ENCODE data around the gene ANGPTL8. TPM values are rescaled to one million over a fixed set of nuclear protein-coding genes. Genes with fewer than 3 reads are reported as not detected.

ANGPTL8 gene
- total and polyA plus RNA-seq, 2 experiments from 2014 or later: 0.71 TPM; not detected in 1

GRCh38 chr19:11200931-11201330 is 38.5 kb upstream of the ANGPTL8 start:
- no peak for DNase-seq (ENCODE audit: low read depth in 1 of 2, low spot score in 1 of 2)
- peaks cover 13% of the 10 kb centered on the region for H3K4me1 ChIP-seq (ENCODE audit: low read depth)
- TF ChIP-seq CTCF (IDR thresholded peaks at IDR 0.05; ENCODE audit: low read depth, low read length): no peak
- H3K27ac ChIP-seq: no peak overlapping the region
- H3K36me3 ChIP-seq: no peaks in the 10 kb centered on the region
- no peaks in the 10 kb centered on the region for H3K9me3 ChIP-seq (ENCODE audit: low read depth)
- no peak overlapping the region for H3K4me3 ChIP-seq
- no peaks in the 10 kb centered on the region for H3K27me3 ChIP-seq

GRCh38 chr19:11201791-11202190 is 37.6 kb upstream of the ANGPTL8 start:
- Histone ChIP-seq H3K4me3 (no peak overlapping the region), H3K27ac (no peak overlapping the region), H3K9me3 (ENCODE audit: low read depth) (no peaks in the 10 kb centered on the region)

GRCh38 chr19:11202488-11203193 is 36.8 kb upstream of the ANGPTL8 start:
- no peaks in the 10 kb centered on the region for H3K9me3 ChIP-seq (ENCODE audit: low read depth)
- no peaks in the 10 kb centered on the region for H3K27me3 ChIP-seq
- no peaks in the 10 kb centered on the region for H3K36me3 ChIP-seq
- H3K4me3 ChIP-seq: no peak overlapping the region
- H3K4me1 ChIP-seq (ENCODE audit: low read depth): peaks cover 13% of the 10 kb centered on the region
- no peak for TF ChIP-seq CTCF (IDR thresholded peaks at IDR 0.05; ENCODE audit: low read depth, low read length)
- H3K27ac ChIP-seq: peak overlapping the region; percentile 48
- DNase-seq (ENCODE audit: low read depth in 1 of 2, low spot score in 1 of 2): no peak

More at GRCh38 chr19:11201791-11202190, 37.6 kb upstream of the ANGPTL8 start:
- no peak for DNase-seq (ENCODE audit: low read depth in 1 of 2, low spot score in 1 of 2)
- H3K4me1 ChIP-seq (ENCODE audit: low read depth): peaks cover 13% of the 10 kb centered on the region
- TF ChIP-seq CTCF (IDR thresholded peaks at IDR 0.05; ENCODE audit: low read depth, low read length): no peak
- no peaks in the 10 kb centered on the region for H3K27me3 ChIP-seq
- no peaks in the 10 kb centered on the region for H3K36me3 ChIP-seq

GRCh38 chr19:11203194-11204075 is 36.0 kb upstream of the ANGPTL8 start:
- peaks cover 13% of the 10 kb centered on the region for H3K4me1 ChIP-seq (ENCODE audit: low read depth)
- no peaks in the 10 kb centered on the region for H3K9me3 ChIP-seq (ENCODE audit: low read depth)
- peak overlapping the region; percentile 55 for H3K27ac ChIP-seq
- TF ChIP-seq CTCF (IDR thresholded peaks at IDR 0.05; ENCODE audit: low read depth, low read length): peak; percentile 74
- H3K27me3 ChIP-seq: no peaks in the 10 kb centered on the region
- DNase-seq (ENCODE audit: low read depth in 1 of 2, low spot score in 1 of 2): peak; percentile 76 to 93
- H3K4me3 ChIP-seq: no peak overlapping the region
- H3K36me3 ChIP-seq: no peaks in the 10 kb centered on the region

GRCh38 chr19:11204076-11204602 is 35.3 kb upstream of the ANGPTL8 start:
- no peak overlapping the region for H3K4me3 ChIP-seq
- TF ChIP-seq CTCF (IDR thresholded peaks at IDR 0.05; ENCODE audit: low read depth, low read length): no peak
- no peaks in the 10 kb centered on the region for H3K9me3 ChIP-seq (ENCODE audit: low read depth)
- H3K36me3 ChIP-seq: no peaks in the 10 kb centered on the region
- peak overlapping the region; percentile 55 for H3K27ac ChIP-seq
- H3K27me3 ChIP-seq: no peaks in the 10 kb centered on the region
- no peak for DNase-seq (ENCODE audit: low read depth in 1 of 2, low spot score in 1 of 2)
- peaks cover 13% of the 10 kb centered on the region for H3K4me1 ChIP-seq (ENCODE audit: low read depth)
